Islet precursor cell (in vitro differentiated cells): ENCODE results near the gene RALY.

Experiments
- DNase-seq: peaks from one replicate; pipeline ENCODE4 v3.0.0-alpha.2; 2018

Gene RALY

DNA sequence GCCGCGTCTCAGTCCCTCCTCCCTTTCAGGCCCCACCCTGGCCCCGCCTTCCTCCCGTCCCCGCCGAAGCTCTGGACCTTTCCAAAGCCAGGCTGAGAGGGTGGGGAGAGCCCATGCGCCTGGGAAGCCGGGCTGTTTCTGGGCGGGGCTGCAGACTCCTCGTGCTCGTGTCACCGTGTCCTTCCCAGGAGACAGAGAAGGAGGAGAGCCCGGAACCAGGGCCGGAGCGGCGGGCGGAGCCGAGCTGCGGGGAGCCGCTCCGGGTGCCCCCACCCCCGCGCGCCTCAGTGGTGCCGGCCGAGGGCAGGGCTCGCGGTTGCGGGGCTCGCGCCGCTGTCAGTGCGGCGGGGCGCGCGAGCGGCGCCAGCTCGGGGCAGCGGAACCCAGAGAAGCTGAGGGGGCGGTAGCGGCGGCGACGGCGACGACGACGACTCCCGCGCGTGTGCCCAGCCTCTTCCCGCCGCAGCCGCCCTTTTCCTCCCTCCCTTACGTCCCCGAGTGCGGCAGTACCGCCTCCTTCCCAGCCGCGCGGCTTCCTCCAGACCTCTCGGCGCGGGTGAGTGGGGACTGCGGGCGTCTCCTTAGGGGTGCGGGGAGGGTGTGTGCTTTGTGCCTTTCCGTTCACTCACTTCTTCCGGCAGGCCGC is at the start of gene RALY:
RALY (plus strand) TSS at position 336 of the 646 bp plus-strand sequence. CDS start 78,164 bp downstream, outside the sequence.
- DNase-seq, result no peak

DNA sequence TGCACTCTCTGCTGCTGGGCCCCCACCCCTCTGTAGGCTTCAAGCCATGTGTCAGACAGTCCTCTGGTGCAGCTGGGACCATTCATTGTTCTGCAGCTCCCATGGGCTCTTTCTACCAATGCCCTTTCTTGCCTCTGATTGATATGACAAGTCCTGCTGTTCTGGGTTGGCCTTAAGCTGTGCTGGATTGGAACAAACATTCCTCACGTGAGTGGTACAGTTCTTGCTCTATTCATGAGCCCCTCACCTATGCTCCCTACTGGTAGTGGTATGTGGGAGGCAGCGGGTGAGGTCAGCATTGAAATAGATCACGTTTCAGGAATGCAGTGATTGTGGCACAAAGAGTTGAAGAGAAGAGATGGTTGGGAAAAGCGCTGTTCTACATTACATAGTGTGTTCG is 48.8 kb upstream of the RALY start:
- no peak for DNase-seq

DNA sequence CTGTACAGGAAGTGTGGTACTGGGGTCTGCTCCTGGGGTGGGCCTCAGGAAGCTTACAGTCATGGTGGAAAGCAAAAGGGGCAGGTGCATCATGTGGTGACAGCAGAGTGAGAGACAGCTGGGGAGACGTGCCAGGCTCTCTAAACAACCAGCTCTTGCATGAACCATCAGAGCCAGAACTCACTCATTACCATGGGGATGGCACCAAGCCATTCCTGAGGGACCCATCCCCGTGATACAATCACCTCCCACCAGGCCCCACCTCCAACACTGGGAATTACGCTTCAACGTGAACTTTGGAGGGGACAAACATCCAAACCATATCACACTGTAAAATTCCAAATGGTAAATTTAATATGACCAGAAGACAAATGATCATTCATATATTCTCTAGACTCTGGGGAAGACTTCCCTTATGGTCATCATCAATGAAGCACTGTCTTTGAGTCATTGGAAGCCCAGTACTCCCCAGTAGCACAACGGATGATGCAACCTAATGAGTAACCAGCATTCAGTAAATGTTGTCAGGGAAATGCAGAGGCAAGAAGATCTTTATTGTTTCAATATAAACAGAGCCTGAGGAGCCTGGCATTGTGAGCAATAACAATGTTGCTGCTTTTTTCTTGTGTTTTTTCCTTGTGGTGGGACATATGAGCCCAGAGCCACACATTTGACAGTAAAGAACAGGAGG is 48.2 kb upstream of the RALY start:
- no peak for DNase-seq

DNA sequence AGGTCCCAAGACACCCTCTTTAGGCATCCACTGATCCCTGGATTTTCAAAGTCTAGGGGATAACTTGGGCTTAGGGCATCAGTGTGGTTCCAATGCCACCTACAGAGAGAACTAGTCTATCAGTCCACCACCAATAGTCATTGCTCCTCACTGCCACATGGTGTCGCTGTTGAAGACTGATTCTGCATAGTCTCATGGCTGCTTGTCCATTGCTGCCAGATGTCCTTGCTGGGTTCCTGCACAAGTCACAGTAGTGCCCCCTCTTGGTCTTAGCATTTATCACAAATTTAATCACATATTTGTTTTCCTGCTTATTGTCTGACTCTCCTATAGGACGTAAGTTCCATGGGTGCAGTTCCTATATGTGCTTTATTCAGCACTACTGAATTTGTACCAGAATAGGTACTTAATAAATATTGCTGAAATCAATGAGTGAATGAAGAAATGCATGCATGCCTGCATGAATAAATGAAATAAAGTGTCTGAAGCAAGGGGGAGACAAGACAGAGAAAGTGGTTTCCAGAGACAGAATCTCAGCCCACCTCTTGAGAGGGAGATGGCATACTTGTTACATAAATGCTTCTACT is 45.9 kb upstream of the RALY start:
- DNase-seq, result peak; percentile 83

DNA sequence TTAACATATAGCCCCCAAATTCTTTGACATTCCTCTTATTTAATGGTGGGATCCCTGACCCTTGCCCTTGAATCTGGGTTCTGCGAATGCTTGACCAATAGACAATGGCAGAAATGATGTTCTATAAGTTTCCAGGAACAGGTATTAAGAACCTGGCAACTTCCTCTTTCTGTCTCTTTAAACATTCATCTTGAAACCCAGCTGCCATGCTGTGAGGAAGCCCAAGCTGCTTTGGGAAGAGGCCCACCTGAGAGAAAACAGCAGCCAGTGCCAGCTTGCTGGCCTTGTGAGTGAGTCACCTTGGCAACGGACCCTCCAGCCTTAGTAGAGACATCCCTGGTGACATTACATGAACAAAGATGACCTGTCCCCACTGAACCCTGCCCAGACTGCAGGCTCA is 45.2 kb upstream of the RALY start:
- DNase-seq, result no peak

DNA sequence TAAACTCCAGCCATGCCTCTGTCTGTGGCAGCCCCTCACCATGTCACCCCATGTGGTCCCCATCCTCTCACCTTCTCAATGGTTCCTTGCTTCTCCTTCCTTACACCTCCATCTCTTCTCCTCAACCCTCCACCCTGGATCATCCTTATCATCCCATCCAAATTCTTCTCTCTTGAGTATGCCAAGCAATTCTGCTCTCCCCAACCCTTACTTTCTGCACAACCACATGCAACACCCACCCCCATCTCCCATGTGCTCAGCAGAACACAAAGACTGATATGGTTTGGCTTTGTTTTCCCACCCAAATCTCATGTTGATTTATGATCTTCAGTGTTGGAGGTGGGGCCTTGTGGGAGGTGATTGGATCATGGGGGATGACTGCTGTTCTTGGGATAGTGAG is 42.5 kb upstream of the RALY start:
- no peak for DNase-seq

DNA sequence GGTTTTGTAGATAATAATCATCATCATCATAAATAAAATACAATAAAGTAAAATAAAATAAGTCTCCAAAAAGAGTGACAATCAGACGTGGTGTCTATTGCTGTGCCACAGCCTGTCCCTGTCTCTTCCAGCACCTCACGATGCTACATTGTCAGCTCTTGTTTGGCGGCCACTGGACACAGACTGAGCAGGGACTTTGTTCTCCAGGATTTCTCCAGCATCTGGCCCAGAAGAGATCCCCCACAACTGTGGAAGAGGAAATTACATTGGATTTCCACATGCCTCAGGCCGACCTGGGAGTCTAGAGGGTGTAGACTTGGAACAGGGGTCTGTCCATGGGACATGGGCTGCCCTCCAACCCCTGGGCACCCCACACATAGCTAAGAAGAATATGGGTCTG is 39.2 kb upstream of the RALY start:
- DNase-seq, result no peak

DNA sequence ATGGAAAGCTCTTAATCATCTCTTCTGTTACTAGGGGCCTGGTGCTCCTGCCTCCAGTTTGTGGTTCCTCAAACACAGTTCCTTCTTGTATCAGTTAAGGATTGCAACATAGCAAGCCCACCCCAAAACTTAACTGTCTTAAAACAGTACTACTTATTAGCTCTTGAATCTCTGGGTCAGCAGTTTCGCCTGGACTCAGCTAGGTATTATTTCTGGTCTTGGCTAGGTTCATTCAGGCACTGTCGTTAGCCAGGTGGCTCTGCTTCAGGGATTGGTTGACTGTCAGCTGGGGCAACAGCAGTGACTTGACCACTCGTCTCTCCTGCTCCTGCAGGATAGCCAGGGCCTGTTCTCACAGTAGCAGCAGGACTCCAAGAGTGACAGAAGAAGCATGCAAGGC is 30.0 kb upstream of the RALY start:
- DNase-seq, result no peak

DNA sequence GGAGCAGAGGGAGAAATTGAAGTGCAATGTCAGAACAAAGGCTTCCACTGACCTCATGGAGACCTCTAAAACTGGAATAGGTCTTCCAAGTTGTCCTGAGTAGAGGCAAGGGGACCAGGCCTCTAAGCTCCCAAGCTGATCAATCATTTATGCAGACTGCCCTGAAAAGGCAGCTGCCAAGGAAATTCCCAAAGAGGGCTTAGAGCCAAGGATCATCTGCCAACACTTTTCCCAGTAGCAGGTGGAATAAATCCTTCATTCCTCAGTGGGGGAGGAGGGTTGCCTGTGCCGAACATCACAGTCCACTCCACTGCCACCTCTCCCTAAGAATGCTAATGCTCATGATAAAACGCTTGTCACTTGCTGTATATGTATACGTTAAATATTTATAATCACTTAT is 29.3 kb upstream of the RALY start:
- DNase-seq, result no peak

DNA sequence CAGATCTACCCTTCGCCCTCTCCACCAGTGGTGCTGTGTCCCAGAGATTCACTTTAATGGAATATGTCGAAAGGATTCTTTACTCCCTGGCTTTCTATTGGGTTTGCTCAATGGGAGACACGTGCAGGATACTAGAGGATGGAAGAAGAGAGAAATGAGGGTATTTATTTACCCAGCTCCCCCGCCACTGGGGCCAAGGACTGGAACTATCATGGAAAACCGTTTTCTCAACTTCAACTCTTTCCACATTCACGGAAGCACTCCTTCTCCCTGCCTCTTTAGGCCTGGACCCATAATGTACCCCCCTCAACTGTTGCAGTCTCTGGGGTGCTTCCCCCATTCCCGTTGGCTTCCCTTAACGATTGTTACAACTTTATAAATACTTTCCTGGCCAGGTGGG is 26.6 kb upstream of the RALY start:
- no peak for DNase-seq

DNA sequence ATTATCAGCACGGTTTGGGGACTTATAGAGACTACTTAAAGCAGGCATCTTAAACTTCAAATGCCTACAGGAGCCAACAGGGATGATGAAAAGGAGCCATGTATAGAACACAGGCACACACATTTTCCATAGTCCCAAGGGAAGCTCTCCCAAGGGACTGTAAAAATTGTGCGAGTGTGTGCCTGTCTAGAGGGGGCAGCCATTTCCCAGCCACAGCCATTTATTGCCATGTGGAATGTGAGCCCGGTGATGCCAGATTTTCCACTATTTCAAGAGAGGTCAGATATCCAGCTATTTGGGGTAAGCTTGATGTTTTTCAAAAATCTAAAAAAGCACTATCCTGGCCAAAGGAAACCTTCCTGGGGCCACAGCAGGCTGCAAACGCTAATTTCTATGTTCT is 24.1 kb upstream of the RALY start:
- DNase-seq, result no peak

DNA sequence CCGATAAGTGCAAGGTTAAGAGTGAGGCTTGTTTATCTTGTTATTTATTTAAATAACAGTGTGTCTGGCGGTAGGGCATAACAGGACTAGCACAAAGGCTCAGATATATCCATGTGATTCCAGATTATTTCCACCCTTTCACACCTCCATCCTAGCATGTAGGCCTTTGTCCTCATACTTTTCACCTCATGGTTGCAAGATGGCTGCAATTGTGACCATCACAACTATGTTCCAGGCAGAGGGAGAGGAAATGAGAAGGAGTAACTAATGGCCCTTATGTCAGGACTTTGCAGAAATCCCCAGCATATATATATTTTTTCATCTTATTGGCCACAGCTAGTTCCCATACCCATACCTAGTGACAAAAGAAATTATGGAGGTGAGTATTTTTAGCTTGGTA is 23.5 kb upstream of the RALY start:
- DNase-seq, result no peak

DNA sequence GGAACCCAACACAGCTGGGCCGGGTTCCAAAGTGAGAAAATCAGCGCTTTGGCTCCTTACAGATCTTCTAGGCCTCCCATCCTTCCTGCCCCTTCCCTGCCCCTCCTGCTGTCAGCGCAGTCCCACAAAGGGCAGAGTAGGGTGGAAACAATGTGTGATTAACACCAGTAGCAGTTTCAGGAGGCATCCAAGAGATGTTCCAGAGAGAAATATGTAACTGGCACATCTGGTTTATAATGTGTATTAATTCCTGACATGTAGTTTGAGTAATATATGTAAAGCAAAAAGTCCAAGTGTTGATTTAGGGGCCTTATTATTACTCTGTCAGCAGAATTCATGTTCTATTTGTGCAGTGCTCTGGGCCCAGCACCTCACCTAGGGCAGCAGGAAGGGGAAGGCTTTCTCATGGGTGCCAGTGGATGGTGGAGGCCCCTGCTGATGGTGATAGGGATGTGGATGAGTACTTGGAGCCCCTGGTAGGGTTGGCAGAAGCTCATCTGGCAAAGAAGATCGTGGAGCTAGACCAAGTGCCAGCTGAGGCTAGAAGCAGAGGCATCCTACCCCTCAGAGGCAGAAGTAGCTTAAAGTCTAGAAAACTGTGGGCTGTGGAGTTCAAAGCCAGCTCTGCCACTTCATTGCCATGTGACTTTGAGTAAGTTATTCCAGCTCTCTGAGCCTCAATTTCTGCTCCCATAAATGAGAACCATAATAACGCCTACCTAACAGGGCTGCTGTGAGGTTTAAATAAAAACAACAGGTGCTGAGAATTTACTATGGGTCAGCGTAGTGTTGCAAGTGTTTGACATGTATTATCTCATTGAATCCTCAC is 22.4 kb upstream of the RALY start:
- DNase-seq, result no peak

DNA sequence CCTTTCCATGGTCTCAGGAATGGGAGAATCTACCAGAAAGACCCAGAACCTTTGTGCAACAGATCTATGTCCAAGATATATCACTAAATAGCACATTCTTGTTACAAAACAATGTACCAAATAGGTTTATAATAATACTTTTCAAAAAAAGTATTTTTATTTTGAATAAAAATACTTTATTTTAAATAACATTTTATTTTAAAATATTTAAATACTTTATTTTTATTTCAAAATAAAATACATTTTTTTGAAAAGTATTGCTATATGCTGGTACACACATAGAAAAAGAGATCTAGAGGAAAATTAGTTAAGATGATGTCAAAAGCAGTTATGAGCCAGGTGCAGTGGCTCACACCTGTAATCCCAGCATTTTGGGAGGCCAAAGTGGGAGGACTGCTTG is 16.8 kb upstream of the RALY start:
- no peak for DNase-seq

DNA sequence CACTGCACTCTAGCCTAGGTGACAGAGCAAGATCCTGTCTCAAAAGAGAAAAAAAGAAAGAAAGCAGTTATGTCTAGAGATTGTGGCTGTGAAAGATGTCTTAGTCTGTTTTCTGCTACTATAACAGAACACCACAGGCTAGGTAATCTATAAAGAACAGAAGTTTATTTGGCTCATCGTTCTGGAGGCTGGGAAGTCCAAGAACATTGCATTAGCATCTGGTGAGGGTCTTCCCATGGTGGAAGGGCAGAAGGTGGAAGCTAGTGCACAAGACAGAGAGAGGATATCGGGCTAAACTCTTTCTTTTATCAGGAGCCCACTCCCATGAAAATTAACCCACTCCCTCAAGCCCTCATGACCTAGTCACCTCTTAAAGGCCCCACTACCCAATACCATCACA is 16.2 kb upstream of the RALY start:
- peak; percentile 7 for DNase-seq

DNA sequence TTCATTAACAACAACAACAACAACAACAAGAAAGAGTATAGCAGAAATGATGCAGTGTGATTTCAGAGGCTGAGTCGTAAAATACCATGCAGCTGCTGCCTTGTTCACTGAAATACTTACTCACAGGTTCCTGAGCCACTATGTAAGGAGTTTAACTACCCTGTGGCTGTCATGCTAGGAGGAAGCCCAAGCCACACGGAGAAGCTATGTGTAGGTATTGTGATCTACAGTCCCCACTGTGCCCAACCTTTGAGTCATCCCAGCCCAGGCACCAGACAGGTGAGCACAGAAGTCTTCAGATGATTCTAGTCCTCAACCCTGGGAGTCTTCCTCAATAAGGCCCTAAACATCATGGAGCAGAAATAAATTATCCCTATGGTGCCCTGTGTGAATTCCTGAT is 14.6 kb upstream of the RALY start:
- peak; percentile 22 for DNase-seq

DNA sequence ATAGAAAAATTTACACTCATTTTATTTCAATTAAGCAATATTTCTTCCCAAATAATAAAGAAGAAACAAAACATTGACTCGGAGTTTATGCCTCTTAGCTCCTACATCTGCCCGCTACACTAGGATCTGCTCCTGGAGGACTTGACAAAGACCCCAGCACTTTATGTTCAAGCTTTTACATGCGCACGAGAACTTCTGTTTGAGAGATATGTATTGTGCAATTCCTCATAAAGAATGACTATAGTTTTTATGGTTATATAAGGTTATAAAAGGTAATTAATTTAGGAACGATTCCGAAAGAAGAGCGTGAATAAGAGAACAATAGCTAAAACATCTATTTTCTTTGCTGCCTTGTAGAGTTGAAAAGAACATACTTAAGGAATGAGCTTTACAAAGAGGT is 12.4 kb upstream of the RALY start:
- no peak for DNase-seq

DNA sequence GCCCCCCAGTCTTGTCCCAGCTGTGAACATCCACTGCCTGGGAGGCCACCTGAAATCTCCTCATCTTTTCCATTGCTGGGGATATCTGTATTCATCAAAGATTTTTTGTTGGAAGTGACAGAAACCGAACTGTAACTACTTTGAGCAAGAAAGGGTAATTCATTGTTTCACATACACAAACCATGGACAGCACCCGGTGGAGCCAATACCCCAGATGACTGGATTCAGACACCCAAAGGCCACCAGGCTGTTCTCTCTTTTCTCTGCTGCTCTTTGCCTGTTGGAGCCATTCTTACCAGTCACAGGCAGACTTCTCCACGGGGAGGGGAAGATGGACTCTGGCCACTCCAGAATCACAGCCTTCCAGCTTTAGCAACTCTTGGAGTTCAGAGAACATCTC is 11.7 kb upstream of the RALY start:
- DNase-seq, result peak; percentile 38

DNA sequence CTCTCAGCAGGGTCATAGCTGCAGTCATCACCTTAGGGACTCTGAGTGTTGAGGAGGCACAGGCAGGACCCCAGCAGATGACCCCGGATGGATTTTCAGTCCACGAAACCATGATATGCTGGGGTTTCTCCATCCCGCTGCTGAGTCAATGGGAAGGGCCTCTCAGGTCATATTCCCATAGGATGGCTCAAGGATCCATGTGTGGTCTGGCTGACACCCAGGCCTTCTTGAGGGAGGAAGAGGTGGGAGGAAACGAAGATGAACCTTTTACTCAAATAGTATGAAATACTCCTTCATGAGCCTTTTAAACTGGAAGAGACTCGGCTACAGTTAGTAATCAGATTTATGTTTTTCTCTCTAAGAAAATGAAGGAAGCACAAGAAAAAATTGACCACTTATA is 10.3 kb upstream of the RALY start:
- no peak for DNase-seq

DNA sequence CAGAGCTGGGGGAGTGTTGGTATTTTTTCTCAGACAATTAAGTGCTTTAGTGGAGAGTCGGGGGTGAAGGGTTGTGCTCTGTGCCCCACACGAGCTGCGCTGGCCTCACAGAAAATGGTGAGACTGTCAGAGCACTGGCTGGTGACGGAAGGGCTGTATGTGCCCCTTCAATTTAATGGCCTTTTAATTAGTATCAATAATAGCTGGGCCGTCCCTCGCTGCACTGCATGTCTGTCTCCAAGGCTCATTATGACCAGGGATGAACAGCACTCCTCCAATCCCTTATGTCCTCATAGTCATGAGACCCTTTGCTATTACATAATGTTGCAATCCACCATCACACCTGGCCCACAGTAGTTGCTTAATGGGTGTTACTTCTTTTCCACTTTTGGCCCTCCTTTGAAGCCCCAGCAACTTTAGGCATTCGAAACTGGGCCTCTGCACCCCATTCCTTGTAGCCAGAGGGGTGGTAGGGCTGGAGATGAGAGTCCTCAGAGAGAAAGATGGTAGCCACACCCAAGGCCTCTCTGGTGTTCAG is 9.5 kb upstream of the RALY start:
- peak; percentile 26 for DNase-seq

DNA sequence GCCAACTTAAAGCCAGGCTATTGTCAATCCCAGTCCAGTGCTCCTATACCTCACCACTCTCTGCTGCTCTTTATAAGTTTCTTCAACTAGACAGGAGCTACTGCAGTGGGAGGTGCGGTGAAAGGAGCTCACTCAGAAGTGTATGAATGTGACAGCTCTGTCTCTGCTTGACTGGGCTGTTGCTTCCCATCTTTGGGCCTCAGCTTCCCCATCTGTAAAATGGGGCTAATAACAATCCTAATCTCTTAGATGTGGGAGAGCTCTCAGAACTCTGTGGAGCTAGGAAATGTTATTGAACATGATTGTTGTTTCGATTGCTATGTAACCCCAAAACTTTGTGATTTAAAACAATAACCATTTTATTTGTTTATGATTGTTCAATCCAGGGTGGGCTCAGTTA is 8.4 kb upstream of the RALY start:
- DNase-seq, result no peak

DNA sequence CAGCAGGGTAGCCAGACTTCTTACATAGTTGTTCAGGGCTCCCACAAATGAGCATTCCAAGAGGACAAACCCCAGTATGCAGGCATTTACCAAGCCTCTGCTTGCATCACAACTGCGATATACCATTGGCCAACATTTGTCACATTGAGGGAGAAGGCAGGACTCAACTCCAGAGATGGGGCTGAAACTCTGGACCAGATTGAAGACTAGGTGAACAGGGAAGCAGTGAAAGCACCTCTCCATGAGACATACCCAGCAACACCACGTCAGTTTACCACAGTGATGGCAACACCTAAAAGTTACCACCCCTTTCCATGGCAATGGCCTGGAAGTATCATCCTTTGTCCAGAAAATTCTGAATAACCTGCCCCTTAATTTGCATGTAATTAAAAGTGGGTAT is 7.9 kb upstream of the RALY start:
- no peak for DNase-seq

DNA sequence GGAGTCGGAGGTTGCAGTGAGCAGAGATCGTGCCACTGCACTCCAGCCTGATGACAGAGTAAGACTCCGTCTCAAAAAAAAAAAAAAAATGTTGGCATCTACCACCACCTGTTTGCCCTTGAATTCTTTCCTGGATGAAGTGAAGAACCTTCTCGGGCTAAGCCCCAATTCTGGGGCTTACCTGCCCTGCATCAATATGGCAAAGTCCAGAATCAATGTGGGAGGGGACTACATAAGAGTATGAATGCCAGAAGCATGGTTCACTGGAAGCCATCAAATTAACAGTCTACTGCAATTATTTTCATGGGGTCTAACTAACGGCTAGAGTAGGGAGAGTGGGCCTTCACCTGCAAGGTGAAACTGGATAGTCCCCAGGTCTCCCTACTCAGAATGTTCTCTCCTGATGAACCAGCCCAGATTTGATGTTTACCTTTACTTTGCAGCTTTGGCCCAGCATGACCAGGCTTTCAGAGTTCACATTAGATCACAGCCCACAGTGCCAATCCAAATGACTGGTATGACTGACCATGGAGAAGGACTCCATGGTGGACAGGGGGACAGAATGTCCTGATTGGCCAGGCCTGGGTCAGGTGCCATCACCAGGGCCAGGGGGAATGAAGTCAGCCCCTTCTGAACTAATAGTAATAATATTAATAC is 7.0 kb upstream of the RALY start:
- no peak for DNase-seq
